BLaER1 treated with 17β-estradiol and CSF1 and Interleukin-3, amounts not matched to agents 10 nM and 100 nM (cell line): Measurements from ENCODE around the gene TUBB2B.

ENCODE experiments used
- H3K27ac ChIP-seq, 11 experiments: shearing (Covaris generic); formaldehyde crosslinking; 2 replicates each; pipeline ENCODE4 v1.8.1; 2022
- H3K27me3 ChIP-seq, 11 experiments: shearing (Covaris generic); formaldehyde crosslinking; 2 replicates each; pipeline ENCODE4 v1.8.1; 2022
- H3K36me3 ChIP-seq, 11 experiments: shearing (Covaris generic); formaldehyde crosslinking; 2 replicates each; pipeline ENCODE4 v1.8.1; 2022
- H3K4me1 ChIP-seq, 10 experiments: shearing (Covaris generic); formaldehyde crosslinking; 2 replicates each; pipeline ENCODE4 v1.8.1; 2022
- H3K4me2 ChIP-seq, 11 experiments: shearing (Covaris generic); formaldehyde crosslinking; 2 replicates each; pipeline ENCODE4 v1.8.1; 2022
- H3K4me3 ChIP-seq, 10 experiments: shearing (Covaris generic); formaldehyde crosslinking; 2 replicates each; pipeline ENCODE4 v1.8.1; 2022
- H3K9ac ChIP-seq, 11 experiments: shearing (Covaris generic); formaldehyde crosslinking; 2 replicates each; pipeline ENCODE4 v1.8.1; 2022
- H3K9me3 ChIP-seq, 11 experiments: shearing (Covaris generic); formaldehyde crosslinking; replicated peaks in 1 of 11; 2 replicates each; pipeline ENCODE4 v1.8.1; 2022
- H4K20me1 ChIP-seq, 11 experiments: shearing (Covaris generic); formaldehyde crosslinking; 2 replicates each; pipeline ENCODE4 v1.8.1; 2022
- Cebpa-rat ChIP-seq, 11 experiments: shearing (Covaris generic); IDR thresholded peaks; 2 replicates each; pipeline ENCODE4 v1.8.1; 2022

The TUBB2B gene

GRCh38 chr6:3227363-3228045 lies at the start of gene TUBB2B:
TUBB2B (minus strand) TSS chr6:3227653; CDS start chr6:3227543, 110 bp downstream.
- H3K4me3 ChIP-seq = peak within 1 kb of the TSS; percentile 45 to 66 (median 54)
- peak within 1 kb of the TSS; percentile 75 to 96 (median 92) for H3K4me2 ChIP-seq
- peaks cover 27 to 41% (median 33%) of the 10 kb centered on the region in 10 experiments for H3K4me1 ChIP-seq
- no peaks in the 10 kb centered on the region; a peak in 1 of 22 replicates for H3K9me3 ChIP-seq
- TF ChIP-seq Cebpa-rat (IDR thresholded peaks at IDR 0.05) = no peak
- no peaks in the 10 kb centered on the region for H3K36me3 ChIP-seq
- peaks cover 69 to 85% (median 79%) of the 10 kb centered on the region in 11 experiments for H3K27me3 ChIP-seq
- peaks cover 0 to 58% (median 42%) of the 10 kb centered on the region in 11 experiments; a peak in 17 of 22 replicates for H4K20me1 ChIP-seq
- peak within 1 kb of the TSS in 9 of 11 experiments; percentile 5 to 42 (median 18); a peak in 9 of 22 replicates for H3K9ac ChIP-seq
- no peak within 1 kb of the TSS for H3K27ac ChIP-seq

- Histone ChIP-seq H3K27ac (no peak overlapping the region), H3K27me3 (no peaks in the 10 kb centered on the region), H3K4me1 (no peaks in the 10 kb centered on the region), H3K9ac (no peak overlapping the region), H3K4me3 (no peak overlapping the region), H3K36me3 (peaks cover 26 to 57% (median 35%) of the 10 kb centered on the region in 11 experiments), H3K4me2 (no peak overlapping the region), H3K9me3 (no peaks in the 10 kb centered on the region), H4K20me1 (peaks cover 0 to 94% (median 86%) of the 10 kb centered on the region in 11 experiments; a peak in 21 of 22 replicates)
- no peak for TF ChIP-seq Cebpa-rat (IDR thresholded peaks at IDR 0.05)
Measured at GRCh38 chr6:3277251-3277650, 49.8 kb upstream of the TUBB2B start.

DNA sequence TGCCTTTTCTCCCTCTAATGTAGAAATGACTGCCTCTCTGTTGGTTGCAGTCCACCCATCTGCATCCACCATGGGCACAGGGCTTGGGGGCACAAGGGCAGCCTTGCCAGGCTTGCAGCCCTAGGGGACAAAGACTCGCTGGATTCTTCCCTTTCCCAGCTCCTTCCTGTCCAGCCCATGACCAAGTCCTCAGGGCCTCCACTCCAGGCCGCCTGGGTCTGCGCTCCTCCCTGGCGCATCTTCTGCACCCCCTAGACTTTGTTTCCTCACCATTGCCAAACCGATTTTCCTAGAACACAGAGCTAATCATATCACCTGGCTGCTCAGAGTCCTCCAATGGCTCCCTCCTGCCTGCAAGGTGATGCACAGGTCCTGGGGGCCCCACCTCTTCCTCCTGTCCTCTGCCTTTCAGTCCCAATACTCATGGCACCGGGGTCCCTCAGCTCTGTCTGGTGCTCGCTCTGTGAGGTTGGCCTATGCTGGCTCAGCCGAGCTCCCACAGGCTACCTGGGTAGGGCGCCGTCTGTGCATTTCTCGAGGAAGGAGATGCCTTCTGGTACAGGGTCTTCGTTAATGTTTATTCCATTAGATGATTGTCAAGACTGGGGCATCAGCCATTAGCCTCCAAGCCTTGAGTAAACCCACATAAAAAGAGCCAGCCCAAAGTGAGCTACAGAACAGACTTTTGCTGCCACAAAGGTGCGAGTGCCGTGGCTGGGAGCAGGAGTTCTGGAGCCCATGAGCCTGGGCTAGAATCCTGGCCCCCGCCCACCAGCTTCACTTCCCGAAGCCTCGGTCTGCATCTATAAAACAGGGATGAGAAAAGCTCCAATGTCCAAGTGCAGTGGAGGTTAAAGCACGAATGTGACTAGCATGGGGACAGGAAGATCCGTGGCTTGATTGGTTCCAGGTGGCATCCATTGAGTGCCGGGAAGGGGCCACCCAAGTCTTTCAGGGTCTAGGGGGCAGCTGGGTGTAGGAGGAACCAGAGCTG lies 49.0 kb upstream of the TUBB2B start:
- no peaks in the 10 kb centered on the region for H3K4me1 ChIP-seq

GRCh38 chr6:3273707-3274521 lies 46.5 kb upstream of the TUBB2B start:
- H3K9me3 ChIP-seq = no peaks in the 10 kb centered on the region
- H3K4me2 ChIP-seq = no peak overlapping the region
- no peak for TF ChIP-seq Cebpa-rat (IDR thresholded peaks at IDR 0.05)
- no peak overlapping the region for H3K9ac ChIP-seq
- peaks cover 9 to 100% (median 95%) of the 10 kb centered on the region in 11 experiments; a peak in 21 of 22 replicates for H4K20me1 ChIP-seq
- no peak overlapping the region for H3K4me3 ChIP-seq
- no peaks in the 10 kb centered on the region for H3K4me1 ChIP-seq
- H3K27ac ChIP-seq = no peak overlapping the region
- H3K36me3 ChIP-seq = peaks cover 46 to 75% (median 56%) of the 10 kb centered on the region in 11 experiments
- H3K27me3 ChIP-seq = no peaks in the 10 kb centered on the region

More for the DNA sequence above, 49.0 kb upstream of the TUBB2B start:
- TF ChIP-seq Cebpa-rat (IDR thresholded peaks at IDR 0.05) = no peak
- H3K4me3 ChIP-seq = no peak overlapping the region
- H3K27ac ChIP-seq = no peak overlapping the region
- H3K9ac ChIP-seq = no peak overlapping the region
- H3K27me3 ChIP-seq = no peaks in the 10 kb centered on the region
- no peak overlapping the region for H3K4me2 ChIP-seq
- H3K36me3 ChIP-seq = peaks cover 26 to 58% (median 37%) of the 10 kb centered on the region in 11 experiments
- H3K9me3 ChIP-seq = no peaks in the 10 kb centered on the region
- peaks cover 0 to 94% (median 86%) of the 10 kb centered on the region in 11 experiments; a peak in 21 of 22 replicates for H4K20me1 ChIP-seq

- Histone ChIP-seq H3K27me3 (no peaks in the 10 kb centered on the region), H3K4me2 (no peak overlapping the region), H3K36me3 (peaks cover 55 to 82% (median 65%) of the 10 kb centered on the region in 11 experiments), H3K4me1 (no peaks in the 10 kb centered on the region), H3K4me3 (no peak overlapping the region), H3K9ac (peak overlapping the region in 1 of 11 experiments; percentile 1; a peak in 1 of 22 replicates), H3K27ac (no peak overlapping the region), H4K20me1 (peaks cover 13 to 100% (median 95%) of the 10 kb centered on the region in 11 experiments; a peak in 21 of 22 replicates), H3K9me3 (no peaks in the 10 kb centered on the region)
- TF ChIP-seq Cebpa-rat (IDR thresholded peaks at IDR 0.05) = no peak
Measured at GRCh38 chr6:3272911-3273547, 45.6 kb upstream of the TUBB2B start.

DNA sequence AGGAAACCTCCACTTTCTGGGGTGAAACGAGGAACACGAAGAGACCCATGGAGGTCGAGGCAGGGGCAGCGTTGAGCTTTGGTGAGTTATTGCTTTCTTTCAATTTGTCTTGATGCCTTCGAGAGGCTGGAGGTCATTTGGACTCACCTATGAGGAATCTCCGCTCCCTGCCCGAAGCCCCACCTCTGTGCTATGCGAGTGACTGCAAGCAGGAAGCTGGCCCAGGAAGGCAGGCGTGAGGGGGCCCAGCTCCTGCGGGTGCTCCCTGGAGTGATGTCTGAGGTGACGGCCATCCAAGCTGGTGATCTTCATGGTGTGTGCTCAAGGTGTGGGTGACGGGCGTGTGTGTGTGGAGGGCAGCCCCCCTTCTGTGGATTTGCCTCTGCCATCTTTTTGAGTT lies 44.3 kb upstream of the TUBB2B start:
- H3K4me2 ChIP-seq = no peak overlapping the region
- no peak overlapping the region for H3K9ac ChIP-seq
- peaks cover 13 to 100% (median 92%) of the 10 kb centered on the region in 11 experiments; a peak in 21 of 22 replicates for H4K20me1 ChIP-seq
- H3K9me3 ChIP-seq = no peaks in the 10 kb centered on the region
- H3K36me3 ChIP-seq = peaks cover 63 to 89% (median 72%) of the 10 kb centered on the region in 11 experiments
- no peak overlapping the region for H3K4me3 ChIP-seq
- no peak overlapping the region for H3K27ac ChIP-seq
- no peaks in the 10 kb centered on the region for H3K4me1 ChIP-seq
- TF ChIP-seq Cebpa-rat (IDR thresholded peaks at IDR 0.05) = no peak
- H3K27me3 ChIP-seq = no peaks in the 10 kb centered on the region

GRCh38 chr6:3270258-3270657 lies 42.8 kb upstream of the TUBB2B start:
- Histone ChIP-seq H3K9me3 (no peaks in the 10 kb centered on the region), H3K36me3 (peaks cover 63 to 91% (median 81%) of the 10 kb centered on the region in 11 experiments), H3K9ac (no peak overlapping the region), H4K20me1 (peaks cover 13 to 99% (median 92%) of the 10 kb centered on the region in 11 experiments; a peak in 21 of 22 replicates), H3K4me2 (no peak overlapping the region), H3K4me1 (no peaks in the 10 kb centered on the region), H3K27ac (no peak overlapping the region), H3K4me3 (no peak overlapping the region), H3K27me3 (no peaks in the 10 kb centered on the region)
- no peak for TF ChIP-seq Cebpa-rat (IDR thresholded peaks at IDR 0.05)
